ENCODE results near the gene EEF1B2.

The EEF1B2 gene

DNA sequence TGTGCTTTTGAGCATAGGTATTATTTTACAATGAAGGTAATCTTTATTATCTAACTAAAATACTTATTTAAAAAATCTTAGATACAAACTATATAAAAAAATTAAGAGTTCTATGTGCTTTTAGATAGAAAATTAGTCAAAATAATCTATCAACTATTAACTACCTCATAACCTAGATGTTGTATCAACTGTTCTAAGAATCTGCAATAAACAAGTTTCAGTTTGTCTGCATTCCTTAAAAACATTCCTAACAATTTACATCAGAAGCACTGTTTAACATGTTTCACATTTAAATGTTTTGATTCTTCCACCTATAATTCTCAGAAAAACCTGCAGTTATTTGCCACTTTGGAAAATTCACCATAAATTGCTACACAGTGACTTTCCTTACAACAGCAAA lies 33.8 kb upstream of the EEF1B2 start:
- no peak overlapping the region for H3K4me3 Mint-ChIP-seq
- no peaks in the 10 kb centered on the region for H3K9me3 Mint-ChIP-seq
- no peaks in the 10 kb centered on the region for H3K4me1 Mint-ChIP-seq
- TF ChIP-seq, protein P1, sequence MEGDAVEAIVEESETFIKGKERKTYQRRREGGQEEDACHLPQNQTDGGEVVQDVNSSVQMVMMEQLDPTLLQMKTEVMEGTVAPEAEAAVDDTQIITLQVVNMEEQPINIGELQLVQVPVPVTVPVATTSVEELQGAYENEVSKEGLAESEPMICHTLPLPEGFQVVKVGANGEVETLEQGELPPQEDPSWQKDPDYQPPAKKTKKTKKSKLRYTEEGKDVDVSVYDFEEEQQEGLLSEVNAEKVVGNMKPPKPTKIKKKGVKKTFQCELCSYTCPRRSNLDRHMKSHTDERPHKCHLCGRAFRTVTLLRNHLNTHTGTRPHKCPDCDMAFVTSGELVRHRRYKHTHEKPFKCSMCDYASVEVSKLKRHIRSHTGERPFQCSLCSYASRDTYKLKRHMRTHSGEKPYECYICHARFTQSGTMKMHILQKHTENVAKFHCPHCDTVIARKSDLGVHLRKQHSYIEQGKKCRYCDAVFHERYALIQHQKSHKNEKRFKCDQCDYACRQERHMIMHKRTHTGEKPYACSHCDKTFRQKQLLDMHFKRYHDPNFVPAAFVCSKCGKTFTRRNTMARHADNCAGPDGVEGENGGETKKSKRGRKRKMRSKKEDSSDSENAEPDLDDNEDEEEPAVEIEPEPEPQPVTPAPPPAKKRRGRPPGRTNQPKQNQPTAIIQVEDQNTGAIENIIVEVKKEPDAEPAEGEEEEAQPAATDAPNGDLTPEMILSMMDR (IDR thresholded peaks at IDR 0.05; ENCODE audit: unreplicated experiment in 3 of 3), result no peak
- H3K27ac Mint-ChIP-seq, result no peak overlapping the region
- H3K27me3 Mint-ChIP-seq (ENCODE audit: low read depth), result no peaks in the 10 kb centered on the region
- H3K36me3 Mint-ChIP-seq (ENCODE audit: low read depth), result peaks cover 72% of the 10 kb centered on the region

- no peaks in the 10 kb centered on the region for H3K27me3 Mint-ChIP-seq (ENCODE audit: low read depth)
- no peaks in the 10 kb centered on the region for H3K4me1 Mint-ChIP-seq
- H3K9me3 Mint-ChIP-seq, result no peaks in the 10 kb centered on the region
- TF ChIP-seq, protein P1 (IDR thresholded peaks at IDR 0.05; ENCODE audit: unreplicated experiment in 3 of 3), result no peak
- H3K36me3 Mint-ChIP-seq (ENCODE audit: low read depth), result peaks cover 58% of the 10 kb centered on the region
- H3K4me3 Mint-ChIP-seq, result no peak overlapping the region
- H3K27ac Mint-ChIP-seq, result no peak overlapping the region
These were observed 32.0 kb upstream of the EEF1B2 start for GRCh38 chr2:206127656-206128055.

DNA sequence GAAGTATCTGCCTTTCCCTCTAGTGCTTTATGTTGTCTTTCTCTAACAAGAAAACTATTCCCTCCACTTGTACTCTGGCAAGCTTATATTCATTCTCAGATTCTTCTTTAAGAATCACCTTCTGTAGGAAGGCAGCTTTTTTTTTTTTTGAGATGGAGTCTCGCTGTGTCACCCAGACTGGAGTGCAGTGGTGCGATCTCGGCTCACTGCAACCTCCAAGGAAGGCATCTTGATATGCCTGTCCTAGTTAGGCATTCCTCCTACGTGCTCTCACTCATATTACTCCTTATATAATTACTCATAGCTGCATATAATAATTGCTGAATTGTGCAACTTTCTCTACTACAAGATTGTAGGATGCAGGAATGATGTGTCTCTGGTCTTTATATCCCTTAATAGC lies 16.2 kb upstream of the EEF1B2 start:
- no peaks in the 10 kb centered on the region for H3K4me1 Mint-ChIP-seq
- peaks cover 76% of the 10 kb centered on the region for H3K36me3 Mint-ChIP-seq (ENCODE audit: low read depth)
- TF ChIP-seq, protein P1 (IDR thresholded peaks at IDR 0.05; ENCODE audit: unreplicated experiment in 3 of 3), result no peak
- H3K4me3 Mint-ChIP-seq, result no peak overlapping the region
- H3K9me3 Mint-ChIP-seq, result no peaks in the 10 kb centered on the region
- no peaks in the 10 kb centered on the region for H3K27me3 Mint-ChIP-seq (ENCODE audit: low read depth)
- H3K27ac Mint-ChIP-seq, result no peak overlapping the region

GRCh38 chr2:206144383-206144782 lies 15.3 kb upstream of the EEF1B2 start:
- Mint-ChIP-seq H3K27me3 (ENCODE audit: low read depth) (no peaks in the 10 kb centered on the region), H3K4me3 (no peak overlapping the region), H3K27ac (no peak overlapping the region), H3K4me1 (no peaks in the 10 kb centered on the region), H3K36me3 (ENCODE audit: low read depth) (peaks cover 81% of the 10 kb centered on the region), H3K9me3 (no peaks in the 10 kb centered on the region)
- TF ChIP-seq, protein P1 (IDR thresholded peaks at IDR 0.05; ENCODE audit: unreplicated experiment in 3 of 3), result no peak

- no peak overlapping the region for H3K4me3 Mint-ChIP-seq
- no peak overlapping the region for H3K27ac Mint-ChIP-seq
- no peaks in the 10 kb centered on the region for H3K9me3 Mint-ChIP-seq
- no peaks in the 10 kb centered on the region for H3K27me3 Mint-ChIP-seq (ENCODE audit: low read depth)
- peaks cover 84% of the 10 kb centered on the region for H3K36me3 Mint-ChIP-seq (ENCODE audit: low read depth)
- TF ChIP-seq, protein P1 (IDR thresholded peaks at IDR 0.05; ENCODE audit: unreplicated experiment in 3 of 3), result no peak
- H3K4me1 Mint-ChIP-seq, result no peaks in the 10 kb centered on the region
These were observed 14.0 kb upstream of the EEF1B2 start for GRCh38 chr2:206145665-206146064.

DNA sequence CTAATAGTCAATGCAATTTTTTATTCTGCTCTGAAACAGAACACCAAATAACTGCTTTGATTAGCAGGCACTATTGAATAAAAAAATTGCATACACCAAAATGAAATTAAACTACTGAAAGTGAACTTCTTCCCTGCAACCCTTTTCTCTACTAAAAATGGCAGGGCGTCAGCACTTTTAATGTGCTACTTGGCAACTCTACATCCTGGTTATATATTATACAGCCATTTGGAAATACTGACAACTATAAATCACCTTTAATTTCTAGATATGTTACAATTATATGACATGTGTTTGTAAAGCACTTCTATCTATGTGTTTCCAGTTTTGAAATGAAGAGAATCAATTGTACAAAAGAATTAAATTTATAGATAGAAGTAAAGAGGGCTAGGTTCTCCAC lies 10.4 kb upstream of the EEF1B2 start:
- no peaks in the 10 kb centered on the region for H3K4me1 Mint-ChIP-seq
- TF ChIP-seq, protein P1 (IDR thresholded peaks at IDR 0.05; ENCODE audit: unreplicated experiment in 3 of 3), result no peak

More for the DNA sequence above, 10.4 kb upstream of the EEF1B2 start:
- no peaks in the 10 kb centered on the region for H3K27me3 Mint-ChIP-seq (ENCODE audit: low read depth)
- no peak overlapping the region for H3K27ac Mint-ChIP-seq
- no peaks in the 10 kb centered on the region for H3K9me3 Mint-ChIP-seq
- H3K4me3 Mint-ChIP-seq, result no peak overlapping the region
- H3K36me3 Mint-ChIP-seq (ENCODE audit: low read depth), result peaks cover 61% of the 10 kb centered on the region

Measured in nephron (organoid).